ENCODE data around the gene COG7.
A peak's percentile ranks its signal among the peaks of the same experiment; 100 is the strongest.
"Not testable (repeated sequence)": the region's sequence is repeated elsewhere in the genome, so short reads cannot be mapped to it uniquely, and the experiment has no call there.

The COG7 gene

DNA sequence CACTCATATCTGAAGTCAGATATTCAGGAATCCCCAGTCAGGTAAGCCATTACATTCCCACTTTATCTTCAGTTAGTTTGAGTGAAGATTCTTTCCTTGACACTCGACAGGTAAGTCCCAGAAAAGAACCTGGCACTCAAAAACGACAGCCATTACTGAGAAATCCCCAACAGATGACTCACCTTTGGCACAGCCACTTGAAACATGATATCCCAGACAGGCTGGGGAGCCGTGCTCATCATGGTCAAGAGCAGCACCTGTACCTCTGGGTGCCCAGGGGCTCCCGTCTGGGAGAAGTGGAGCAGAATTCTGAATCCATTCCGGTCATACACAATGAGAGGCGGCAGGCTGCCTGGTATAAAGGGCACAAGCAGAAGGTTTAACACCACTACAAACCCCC lies 16.8 kb upstream of the COG7 start:
- no peak for DNase-seq (ENCODE audit: low read depth)

DNA sequence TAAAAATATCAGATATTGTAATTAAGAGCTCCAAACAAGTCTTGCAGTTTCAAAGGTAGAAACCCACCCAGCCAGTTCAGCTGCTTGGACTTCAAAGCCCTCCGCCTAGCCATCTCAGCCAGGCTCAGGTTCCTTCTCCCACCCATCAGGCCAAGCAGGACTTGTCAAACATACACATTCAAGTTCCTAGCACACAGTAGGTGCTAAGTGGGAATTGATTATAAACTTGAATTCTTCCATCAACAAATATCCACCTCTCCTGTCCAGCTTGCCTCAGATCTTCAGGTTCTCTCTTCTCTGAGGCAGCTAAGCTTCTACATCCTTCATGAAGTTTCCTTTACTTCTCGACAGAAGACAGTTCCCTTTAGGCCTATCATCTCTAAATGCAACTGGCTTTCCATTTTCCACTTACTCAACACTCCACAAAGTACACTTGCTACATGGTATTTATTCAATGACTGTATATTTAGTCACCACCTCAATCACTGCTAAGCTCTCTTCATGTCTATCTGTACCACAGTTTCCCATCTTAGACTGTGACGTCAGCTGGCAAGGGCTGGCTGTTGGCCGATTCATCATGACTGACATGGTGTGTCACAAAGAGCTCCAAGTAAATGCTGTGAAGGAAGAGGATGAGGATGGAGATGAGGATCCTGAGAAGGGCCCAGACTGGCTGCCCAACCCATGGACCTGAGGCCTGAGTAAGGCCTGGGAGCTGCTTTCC lies 13.3 kb upstream of the COG7 start:
- DNase-seq (ENCODE audit: low read depth), result peak; percentile 77

DNA sequence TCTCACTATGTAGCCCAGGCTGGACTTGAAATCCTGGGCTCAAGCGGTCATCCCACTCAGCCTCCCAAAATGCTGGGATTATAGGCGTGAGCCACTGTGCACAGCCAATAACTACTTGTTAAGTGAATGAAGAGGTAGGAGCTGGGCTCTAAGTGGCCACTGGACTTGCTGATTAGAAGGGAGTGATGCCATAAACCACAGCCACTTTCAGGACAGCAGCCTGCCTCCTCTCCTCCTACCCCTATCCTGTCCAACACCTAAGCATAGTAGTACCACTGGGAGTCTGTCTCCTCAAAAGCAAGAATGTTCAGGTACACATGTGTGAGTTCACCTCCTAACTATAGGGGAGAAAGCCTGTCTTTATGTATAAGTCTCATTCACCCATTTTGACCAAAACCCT lies 12.2 kb upstream of the COG7 start:
- DNase-seq (ENCODE audit: low read depth), result no peak

- no peak for DNase-seq (ENCODE audit: low read depth)
Measured at GRCh38 chr16:23464196-23464595, 11.2 kb upstream of the COG7 start.

- DNase-seq (ENCODE audit: low read depth), result not testable (repeated sequence)
Measured at GRCh38 chr16:23462994-23463393, 10.0 kb upstream of the COG7 start.

- DNase-seq (ENCODE audit: low read depth), result no peak
Measured at GRCh38 chr16:23453338-23454052, 506 bp upstream of the COG7 start.

- no peak for DNase-seq (ENCODE audit: low read depth)
Measured at GRCh38 chr16:23452221-23452571, 793 bp downstream of the COG7 start.

- no peak for DNase-seq (ENCODE audit: low read depth)
Measured at GRCh38 chr16:23448392-23448791, 4.6 kb downstream of the COG7 start.

- not testable (repeated sequence) for DNase-seq (ENCODE audit: low read depth)
Measured at GRCh38 chr16:23437542-23437941, 15.4 kb downstream of the COG7 start.

GRCh38 chr16:23436951-23437350 lies 16.0 kb downstream of the COG7 start:
- DNase-seq (ENCODE audit: low read depth), result no peak

- no peak for DNase-seq (ENCODE audit: low read depth)
Measured at GRCh38 chr16:23435500-23435899, 17.5 kb downstream of the COG7 start.

DNA sequence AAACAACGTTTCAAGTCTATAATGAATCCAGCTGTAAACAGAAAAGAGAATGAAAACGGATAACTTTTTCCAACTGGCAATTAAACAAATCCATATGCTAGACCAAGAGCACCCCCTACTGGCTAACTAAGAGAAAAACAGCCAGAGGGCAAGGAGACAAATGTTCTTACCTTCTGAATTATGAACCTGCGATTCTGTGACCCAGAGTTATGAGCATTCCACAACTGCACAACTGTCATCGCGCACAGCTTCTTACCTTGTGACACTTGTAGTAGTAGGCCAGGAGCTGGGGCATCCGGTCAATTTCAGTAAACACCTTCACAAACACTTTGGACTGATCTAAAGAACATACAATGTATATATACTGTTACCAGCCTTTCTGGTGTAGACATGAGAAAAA lies 18.6 kb downstream of the COG7 start:
- DNase-seq (ENCODE audit: low read depth), result no peak

- DNase-seq (ENCODE audit: low read depth), result no peak
Measured at GRCh38 chr16:23433261-23433920, 19.6 kb downstream of the COG7 start.

DNA sequence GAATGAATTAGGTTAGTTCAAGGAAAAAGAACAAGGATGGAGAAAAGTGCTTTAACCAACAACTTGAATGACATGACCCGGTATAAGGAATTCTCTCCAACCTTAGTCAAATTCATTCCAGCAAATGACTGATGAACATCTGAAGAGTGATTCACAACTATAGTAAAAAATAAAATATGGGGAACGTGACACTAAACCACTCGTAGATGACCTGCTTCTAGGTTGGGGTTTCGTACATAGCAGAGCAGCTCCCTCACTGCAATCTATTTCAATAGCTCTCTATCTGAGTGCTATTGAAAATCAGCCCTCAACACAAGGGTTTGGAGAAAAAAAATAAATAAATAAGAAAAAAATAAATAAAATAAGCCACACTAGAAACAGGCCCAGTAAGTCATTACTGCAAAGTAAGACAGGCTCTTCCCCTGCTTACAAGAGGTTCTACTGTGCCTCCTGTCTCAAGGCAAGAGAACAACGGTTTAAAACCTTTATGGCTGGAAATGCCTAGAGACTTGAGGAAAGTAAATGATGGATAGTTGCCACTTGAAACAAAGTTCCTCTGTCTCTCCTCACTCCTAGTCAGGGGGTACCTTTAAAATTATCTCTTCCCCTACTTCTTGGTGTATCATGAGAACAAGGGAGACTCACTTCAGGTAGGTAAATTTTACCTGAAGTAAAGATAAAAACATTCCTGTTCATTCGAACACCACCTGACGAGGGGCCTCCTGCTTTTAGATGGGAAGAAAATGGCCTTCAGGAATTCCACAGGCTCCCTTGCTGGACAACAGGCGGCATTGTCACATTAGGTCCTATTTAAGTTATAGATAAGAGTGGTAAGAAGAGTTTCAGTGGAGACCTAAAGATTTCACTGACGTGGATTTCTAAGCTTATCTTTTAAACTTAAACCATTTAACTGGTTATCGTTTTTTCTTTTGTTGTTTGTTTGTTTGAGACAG lies 20.5 kb downstream of the COG7 start:
- no peak for DNase-seq (ENCODE audit: low read depth)

- DNase-seq (ENCODE audit: low read depth), result no peak
Measured at GRCh38 chr16:23428351-23428750, 24.6 kb downstream of the COG7 start.

GRCh38 chr16:23424292-23424958 lies 28.6 kb downstream of the COG7 start:
- no peak for DNase-seq (ENCODE audit: low read depth)

DNA sequence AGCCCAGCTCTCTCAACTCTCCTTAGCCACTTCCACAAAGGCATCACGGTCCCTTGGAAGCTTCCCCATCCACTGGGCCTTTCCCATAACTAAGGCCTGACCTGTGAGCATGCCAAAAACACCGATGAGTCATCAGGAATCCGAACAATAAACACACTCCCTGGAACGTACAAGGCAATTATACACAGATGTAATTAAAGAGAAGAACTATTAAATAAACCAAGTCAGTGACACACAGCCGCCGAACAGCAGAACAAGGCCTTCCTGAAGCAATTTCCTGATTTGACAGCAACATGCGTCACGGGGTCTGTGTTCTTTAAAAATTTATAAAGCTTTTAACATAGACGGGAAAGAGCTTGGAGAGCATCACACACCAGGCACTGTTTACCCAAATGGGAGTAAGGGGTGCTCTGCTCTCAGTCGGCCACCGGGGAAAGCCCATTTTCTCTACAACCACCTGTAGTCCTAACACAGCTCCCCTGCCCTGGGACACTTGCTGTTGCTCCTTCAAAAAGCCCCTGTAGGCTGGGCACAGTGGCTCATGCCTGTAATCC lies 29.4 kb downstream of the COG7 start:
- peak; percentile 97 for DNase-seq (ENCODE audit: low read depth)

DNA sequence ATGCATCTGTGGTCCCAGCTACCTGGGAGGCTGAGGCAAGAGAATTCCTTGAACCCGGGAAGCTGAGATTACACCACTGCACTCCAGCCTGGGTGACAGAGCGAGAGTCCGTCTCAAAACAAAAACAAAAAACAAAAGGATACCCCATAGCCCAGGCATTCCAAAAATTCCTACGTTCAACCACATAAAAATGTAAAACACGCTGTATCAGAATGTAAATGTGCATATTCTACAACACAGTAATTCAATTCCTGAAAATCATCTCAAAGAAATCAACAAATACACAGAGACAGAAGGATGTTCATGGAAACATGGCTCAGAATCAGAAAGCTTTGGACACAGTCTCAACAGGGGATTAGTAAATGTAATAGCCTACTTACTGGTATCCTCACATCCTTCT lies 33.0 kb downstream of the COG7 start:
- no peak for DNase-seq (ENCODE audit: low read depth)

DNA sequence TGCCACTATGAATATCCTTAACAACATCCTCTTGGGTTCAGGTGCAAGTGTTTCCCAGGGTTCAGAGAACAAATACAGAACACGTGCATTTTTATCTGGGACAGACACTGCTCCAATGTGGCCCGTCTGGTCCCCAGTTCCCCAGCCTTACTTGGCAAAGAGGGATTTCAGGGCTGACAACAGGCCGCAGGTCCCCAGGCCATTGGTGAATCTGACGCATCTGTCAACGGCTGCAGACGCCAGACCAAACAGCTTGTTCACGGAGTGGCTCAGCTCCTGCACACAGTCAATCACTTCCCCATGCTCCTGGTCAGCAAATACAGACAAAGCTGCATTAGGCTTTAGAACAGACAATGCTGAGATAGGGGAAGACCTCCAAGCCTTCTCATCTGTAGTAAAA lies 36.2 kb downstream of the COG7 start:
- DNase-seq (ENCODE audit: low read depth), result no peak

DNA sequence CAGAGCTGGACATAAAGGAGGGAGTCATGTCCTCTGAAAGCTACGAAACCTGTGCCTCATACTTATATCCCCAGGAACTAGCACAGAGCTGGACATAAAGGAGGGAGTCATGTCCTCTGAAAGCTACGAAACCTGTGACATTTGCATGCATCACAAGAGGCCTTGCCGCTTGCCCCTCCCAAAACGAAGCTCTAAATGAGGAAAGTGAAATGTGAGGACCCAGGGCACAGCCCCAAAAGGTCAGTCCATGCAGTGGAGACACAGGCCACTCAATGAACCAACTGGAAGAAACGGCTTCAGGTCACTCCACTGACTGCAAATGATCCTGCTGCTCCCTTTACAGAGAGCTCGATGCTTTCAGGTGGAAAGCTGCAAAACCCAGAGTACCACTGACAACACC lies 38.3 kb downstream of the COG7 start:
- no peak for DNase-seq (ENCODE audit: low read depth)

- no peak for DNase-seq (ENCODE audit: low read depth)
Measured at GRCh38 chr16:23410176-23410575, 42.8 kb downstream of the COG7 start.
